Prostate gland (tissue), 2 donors: ENCODE measurements around the gene CA9. TPM values are rescaled to one million over a fixed set of nuclear protein-coding genes. Genes with fewer than 3 reads are reported as not detected.

Source experiments
- DNase-seq: peaks from one replicate; pipeline ENCODE4 v3.0.0-alpha.2; 2019; ENCODE audit warnings: low spot score
- H3K27ac ChIP-seq, 2 donors: fragments of 200-600 bp; sonication (generic); 2 replicates each; pipeline ENCODE4 v1.5.1; 2017 to 2019
- H3K27me3 ChIP-seq: fragments of 200-600 bp; sonication (generic); replicated peaks from 2 replicates; pipeline ENCODE4 v1.5.1; 2019; ENCODE audit not compliant: insufficient read depth
- H3K36me3 ChIP-seq, 2 donors: fragments of 200-600 bp; sonication (generic); 1 replicate in 1 of 2; 2 replicates in 1 of 2; pipeline versions ENCODE4 v1.5.1 to v1.8.1; 2017 to 2019
- H3K4me1 ChIP-seq: fragments of 200-600 bp; sonication (generic); replicated peaks from 2 replicates; pipeline ENCODE4 v1.5.1; 2019
- H3K4me3 ChIP-seq, 2 donors: fragments of 200-600 bp; sonication (generic); 2 replicates each; pipeline ENCODE4 v1.5.1; 2017 to 2019
- H3K9me3 ChIP-seq: fragments of 200-600 bp; sonication (generic); 2 replicates; pipeline ENCODE4 v1.5.1; 2017
- CTCF ChIP-seq, 4 experiments: fragments of 200-600 bp in 2 of 4; fragments of 450-650 bp in 2 of 4; sonication (generic) in 2 of 4; IDR thresholded peaks; 1 replicate in 3 of 4; 2 replicates in 1 of 4; pipeline ENCODE4 v1.5.1; 2016 to 2019; ENCODE audit warnings: antibody characterized with exemption in 4 of 4, mild to moderate bottlenecking in 2 of 4, moderate library complexity in 2 of 4
- POLR2A ChIP-seq: fragments of 450-650 bp; IDR thresholded peaks from one replicate; pipeline ENCODE4 v1.6.1; 2016; ENCODE audit warnings: antibody characterized with exemption, mild to moderate bottlenecking
- POLR2AphosphoS5 ChIP-seq: sonication (generic); formaldehyde crosslinking; IDR thresholded peaks from one replicate; pipeline ENCODE4 v1.6.1; 2017; ENCODE audit warnings: antibody characterized with exemption
- WGBS: methylation state at CpG from one replicate; pipeline ENCODE4 v1.1.5; 2018; 5-methylcytosine and 5-hydroxymethylcytosine counted together
- intact Hi-C: fragments of 100-400 bp; cut with DNase I; formaldehyde crosslinking; loops from one replicate; pipeline ENCODE4 v1.14.2; 2022
- total RNA-seq, 2 donors: library from RNA; depleted of rRNA; stranded (reverse); fragments of >200 nt; gene quantifications; one replicate each; pipeline ENCODE4 v1.1.0, GENCODE V29; 2016

The CA9 gene
- total RNA-seq, 2 donors from 2014 or later, result not detected

DNA sequence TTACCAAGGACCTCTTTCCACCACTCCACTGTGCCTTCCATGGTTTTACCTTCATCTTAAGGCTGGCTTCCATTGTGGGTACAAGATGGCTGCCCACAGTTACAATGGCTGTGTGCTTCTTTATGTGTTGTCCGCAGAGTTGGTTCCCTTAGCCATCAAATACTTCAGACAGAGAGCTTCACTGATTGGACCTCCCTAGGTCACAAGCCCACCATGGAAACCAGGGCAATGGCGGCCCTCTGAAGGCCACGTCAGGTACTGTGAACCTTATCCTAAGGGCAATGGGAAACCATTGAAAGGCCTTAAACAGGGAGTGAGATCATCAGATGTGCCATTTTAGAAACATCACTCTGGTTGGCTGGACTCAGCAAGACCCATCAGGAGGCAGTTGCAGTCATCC is 5.8 kb upstream of the CA9 start:
- WGBS, result 96% methylated on average over 3 of the region's 3 CpGs
- no peaks in the 10 kb centered on the region for H3K27me3 ChIP-seq
- TF ChIP-seq CTCF (IDR thresholded peaks at IDR 0.05) (no peak), POLR2A (no peak), POLR2AphosphoS5 (no peak)
- H3K36me3 ChIP-seq, result no peaks in the 10 kb centered on the region
- no peaks in the 10 kb centered on the region for H3K9me3 ChIP-seq
- H3K27ac ChIP-seq, result no peak overlapping the region
- intact Hi-C loops, result no loop called here
- DNase-seq, result no peak
- H3K4me1 ChIP-seq, result no peaks in the 10 kb centered on the region
- H3K4me3 ChIP-seq, result no peak overlapping the region

GRCh38 chr9:35669331-35670145 is 4.2 kb upstream of the CA9 start:
- intact Hi-C loops, result no loop called here
- no peaks in the 10 kb centered on the region for H3K9me3 ChIP-seq
- H3K27me3 ChIP-seq, result no peaks in the 10 kb centered on the region
- H3K4me1 ChIP-seq, result no peaks in the 10 kb centered on the region
- H3K36me3 ChIP-seq, result no peaks in the 10 kb centered on the region
- peak overlapping the region in 1 of 2 donors; percentile 11 for H3K27ac ChIP-seq
- DNase-seq, result no peak
- TF ChIP-seq POLR2AphosphoS5 (no peak), CTCF (IDR thresholded peaks at IDR 0.05) (no peak), POLR2A (no peak)
- WGBS, result 53% methylated on average over 6 of the region's 6 CpGs
- no peak overlapping the region for H3K4me3 ChIP-seq

DNA sequence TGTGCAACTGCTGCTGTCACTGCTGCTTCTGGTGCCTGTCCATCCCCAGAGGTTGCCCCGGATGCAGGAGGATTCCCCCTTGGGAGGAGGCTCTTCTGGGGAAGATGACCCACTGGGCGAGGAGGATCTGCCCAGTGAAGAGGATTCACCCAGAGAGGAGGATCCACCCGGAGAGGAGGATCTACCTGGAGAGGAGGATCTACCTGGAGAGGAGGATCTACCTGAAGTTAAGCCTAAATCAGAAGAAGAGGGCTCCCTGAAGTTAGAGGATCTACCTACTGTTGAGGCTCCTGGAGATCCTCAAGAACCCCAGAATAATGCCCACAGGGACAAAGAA is 265 bp downstream of the CA9 start:
- DNase-seq, result no peak
- H3K4me3 ChIP-seq, result no peak overlapping the region
- WGBS, result 81% methylated on average over 3 of the region's 3 CpGs
- no peak overlapping the region for H3K27ac ChIP-seq
- H3K4me1 ChIP-seq, result no peaks in the 10 kb centered on the region
- no peaks in the 10 kb centered on the region for H3K27me3 ChIP-seq
- H3K36me3 ChIP-seq, result no peaks in the 10 kb centered on the region
- no peak for TF ChIP-seq CTCF (IDR thresholded peaks at IDR 0.05)
- TF ChIP-seq POLR2A, result no peak
- TF ChIP-seq POLR2AphosphoS5, result no peak
- intact Hi-C loops, result no loop called here
- no peaks in the 10 kb centered on the region for H3K9me3 ChIP-seq

- Histone ChIP-seq H3K27me3 (no peaks in the 10 kb centered on the region), H3K4me3 (peak overlapping the region; percentile 36 to 40), H3K9me3 (no peaks in the 10 kb centered on the region), H3K4me1 (no peaks in the 10 kb centered on the region), H3K36me3 (no peaks in the 10 kb centered on the region), H3K27ac (no peak overlapping the region)
- intact Hi-C loops, result no loop called here
- TF ChIP-seq POLR2AphosphoS5 (no peak), POLR2A (no peak), CTCF (IDR thresholded peaks at IDR 0.05) (no peak)
- DNase-seq, result no peak
- 50% methylated on average over 13 of the region's 13 CpGs for WGBS
Observed at GRCh38 chr9:35675204-35675603, 1.5 kb downstream of the CA9 start.
